GM18867 (cell line): ENCODE results near the gene FAM229B.

Experiments used
- ATAC-seq: cut with Tn5 transposase; IDR thresholded peaks from one replicate; pipeline ENCODE4 v1.9.1; 2021; ENCODE audit warnings: mild to moderate bottlenecking, moderate library complexity; ENCODE audit not compliant: unreplicated experiment

Gene FAM229B

GRCh38 chr6:112141707-112142106 is 54.3 kb downstream of the FAM229B start:
- no peak for ATAC-seq

GRCh38 chr6:112144145-112144926 is 56.9 kb downstream of the FAM229B start:
- peak; percentile 66 for ATAC-seq

- ATAC-seq, result no peak
Observed at GRCh38 chr6:112145080-112145573, 57.7 kb downstream of the FAM229B start.

GRCh38 chr6:112148103-112148502 is 60.7 kb downstream of the FAM229B start:
- ATAC-seq, result no peak

- ATAC-seq, result no peak
Observed at GRCh38 chr6:112149236-112149635, 61.8 kb downstream of the FAM229B start.

- ATAC-seq, result no peak
Observed at GRCh38 chr6:112149719-112150263, 62.4 kb downstream of the FAM229B start.

GRCh38 chr6:112150363-112150762 is 63.0 kb downstream of the FAM229B start:
- ATAC-seq, result no peak
